SKM-1 (cell line): ENCODE results near the gene CHTF8.

ENCODE experiments used
- DNase-seq: peaks from one replicate; lab custom pipeline; 2025; ENCODE audit not compliant: unreplicated experiment; lab: John Stamatoyannopoulos, UW

Gene CHTF8

DNA sequence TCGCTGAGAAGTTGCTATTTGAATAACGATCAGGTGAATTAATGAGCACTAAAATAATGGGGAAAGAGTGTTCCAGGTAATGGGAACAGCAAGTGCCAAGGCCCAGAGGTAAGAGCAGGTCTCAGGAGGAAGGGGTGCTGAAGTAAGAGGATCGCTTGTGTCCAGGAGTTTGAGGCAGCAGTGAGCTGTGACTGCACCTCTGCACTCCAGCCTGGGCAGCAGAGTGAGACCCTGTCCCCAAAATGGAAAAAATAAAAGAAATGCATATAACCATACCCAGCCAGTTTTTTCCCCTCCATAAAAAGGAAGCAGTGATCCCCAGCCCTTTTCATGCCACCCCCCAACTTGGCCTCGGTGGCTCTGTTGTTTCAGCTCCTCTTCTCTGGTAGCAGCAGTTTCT lies 43.7 kb downstream of the CHTF8 start:
- no peak for DNase-seq

DNA sequence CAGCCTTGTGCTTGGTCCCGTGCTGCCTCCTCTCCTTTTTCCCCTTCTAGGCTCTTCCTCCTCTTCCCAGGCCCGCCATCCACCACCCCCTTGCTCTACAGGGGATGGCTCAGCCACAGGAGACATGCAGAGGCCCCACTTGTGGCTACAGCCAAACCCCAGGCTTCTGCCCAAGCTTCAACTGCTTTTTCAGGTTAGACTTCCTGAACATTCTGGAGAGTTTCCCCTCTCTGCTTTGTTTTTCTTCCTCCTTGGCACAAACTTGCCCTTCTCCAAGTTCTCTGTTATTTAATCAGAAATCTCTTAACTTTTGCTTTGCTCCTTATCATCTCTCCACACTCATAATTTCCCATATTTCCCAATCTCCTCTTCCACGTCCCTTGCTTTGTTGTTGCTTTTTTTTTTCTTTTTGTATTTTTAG lies 45.2 kb downstream of the CHTF8 start:
- DNase-seq: no peak

DNA sequence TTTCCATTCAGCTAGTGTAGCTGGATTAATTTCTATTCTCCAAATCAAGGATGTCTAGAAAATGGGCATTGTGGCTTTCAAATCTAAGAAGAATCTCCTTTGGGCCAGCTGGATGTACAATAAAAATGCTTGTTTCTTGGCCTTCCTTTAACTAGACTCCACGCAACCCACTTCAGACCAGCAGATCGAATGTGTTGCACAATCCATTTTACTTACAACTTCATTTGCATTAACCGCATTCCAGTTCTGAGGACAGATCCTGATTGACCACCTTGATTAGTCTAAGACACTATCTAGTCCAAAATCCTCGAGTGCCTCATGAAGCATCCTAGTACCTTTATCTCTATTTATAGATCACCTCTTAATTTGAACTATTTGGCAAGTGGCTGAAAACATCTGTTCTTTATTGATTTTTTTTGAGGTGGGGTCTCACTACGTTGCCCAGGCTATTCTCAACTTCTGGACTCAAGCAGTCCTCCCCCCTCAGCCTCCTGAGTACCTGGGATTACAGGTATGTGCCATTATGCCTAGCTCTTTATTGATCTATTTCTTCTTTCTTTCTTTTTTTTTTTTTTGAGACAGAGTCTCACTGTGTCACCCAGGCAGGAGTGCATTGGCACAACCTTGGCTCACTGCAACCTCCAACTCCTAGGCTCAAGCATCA lies 47.2 kb downstream of the CHTF8 start:
- DNase-seq: no peak

DNA sequence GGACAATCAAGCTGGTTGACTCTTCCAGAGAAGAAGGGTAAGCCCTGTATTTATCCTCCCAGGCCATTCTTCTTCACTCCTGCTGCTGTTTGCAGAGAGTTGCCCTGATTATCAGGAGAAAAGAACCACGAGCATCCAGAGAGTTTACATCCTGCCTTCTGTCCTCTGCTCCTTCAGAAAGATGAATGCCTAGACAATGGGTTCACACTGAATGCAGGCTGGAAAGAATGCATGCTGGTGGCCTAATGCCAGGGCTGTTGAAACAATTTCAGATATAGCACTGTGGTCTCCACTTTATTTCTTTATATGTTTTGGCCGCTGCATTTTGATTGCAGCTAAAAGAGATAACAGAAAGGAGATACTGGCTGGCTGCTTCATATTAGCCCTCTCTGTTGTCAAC lies 48.1 kb downstream of the CHTF8 start:
- DNase-seq: no peak

DNA sequence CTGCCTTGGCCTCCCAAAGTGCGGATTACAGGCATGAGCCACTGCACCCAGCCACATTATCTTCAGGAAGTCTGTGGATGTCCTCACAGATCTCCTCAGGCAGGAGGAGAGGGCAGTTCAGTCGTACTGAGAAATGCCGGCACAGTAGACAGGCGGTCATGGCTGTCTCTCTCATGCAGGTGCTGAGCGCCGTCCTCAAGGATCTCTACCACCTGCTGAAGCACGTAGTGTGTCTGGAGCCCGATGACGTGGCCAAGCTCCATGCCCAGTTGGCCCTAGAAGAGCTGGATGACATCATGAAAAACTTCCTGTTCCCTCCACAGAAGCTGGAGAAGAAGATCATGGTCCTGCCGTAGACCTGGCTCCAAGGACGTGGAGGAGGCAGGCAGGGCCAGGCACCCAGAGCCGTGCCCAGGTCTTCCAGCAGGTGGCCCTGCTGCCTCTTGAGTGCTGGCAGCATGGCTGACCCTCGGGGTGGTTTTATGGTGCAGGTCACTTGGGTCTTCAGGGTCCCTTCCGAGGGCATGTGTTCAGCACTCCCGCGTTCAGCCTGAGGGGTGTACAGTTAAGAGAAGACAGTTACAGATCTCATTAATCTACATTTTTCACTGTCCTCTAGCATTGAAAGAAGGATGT lies 49.0 kb downstream of the CHTF8 start:
- DNase-seq: no peak

DNA sequence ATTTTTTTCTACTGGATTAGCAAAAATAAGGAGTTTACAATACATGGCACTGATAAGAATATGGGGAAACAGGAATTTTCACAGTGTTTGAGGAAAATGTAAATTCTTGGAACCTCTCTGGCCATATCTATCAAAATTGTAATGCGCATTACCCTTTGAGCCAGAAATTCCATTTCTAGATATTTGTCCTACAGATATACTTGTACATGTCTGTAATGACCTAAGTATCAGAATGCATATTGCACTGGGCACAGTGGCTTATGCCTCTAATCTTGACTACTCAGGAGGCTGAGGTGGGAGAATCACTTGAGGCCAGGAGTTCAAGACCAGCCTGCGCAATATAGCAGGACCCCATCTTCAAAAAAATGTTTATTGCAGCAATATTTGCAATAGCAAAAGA lies 52.7 kb downstream of the CHTF8 start:
- DNase-seq: no peak

DNA sequence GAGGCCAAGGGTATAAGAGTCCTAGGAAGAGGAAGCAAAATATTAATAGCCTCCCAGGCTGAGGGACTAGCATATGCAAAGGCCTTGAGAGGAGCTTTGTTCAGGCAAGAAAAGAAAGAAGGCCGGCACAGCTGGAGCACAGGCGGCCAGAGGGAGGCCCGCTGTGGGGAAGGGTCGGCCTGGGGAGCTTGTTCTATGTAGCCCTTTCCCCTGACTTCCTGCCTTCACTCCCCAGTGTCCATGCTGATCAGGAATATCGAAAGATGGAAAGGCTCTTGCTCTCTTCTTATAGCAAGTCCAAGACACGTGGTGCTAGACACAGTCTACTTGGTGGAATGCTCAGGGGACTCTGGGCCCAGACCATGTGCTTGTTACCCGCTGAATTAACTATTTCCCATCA lies 54.3 kb downstream of the CHTF8 start:
- no peak for DNase-seq

DNA sequence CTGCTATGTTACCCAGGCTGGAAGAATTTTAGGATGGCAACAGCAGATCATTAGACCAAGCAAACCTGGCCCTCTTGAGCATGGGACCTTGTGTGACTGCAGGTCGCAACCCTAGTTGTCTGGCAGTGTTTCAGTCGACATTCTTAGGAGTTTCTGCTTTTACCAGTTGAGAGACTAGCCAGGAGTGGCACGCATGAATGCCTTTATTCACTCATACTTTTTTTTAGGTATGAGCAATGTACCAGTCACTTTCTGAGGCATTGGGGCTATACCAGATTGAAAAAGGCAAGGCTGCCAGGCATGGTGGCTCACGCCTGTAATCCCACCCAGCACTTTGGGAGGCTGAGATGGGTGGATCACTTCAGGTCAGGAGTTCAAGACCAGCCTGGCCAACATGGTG lies 55.1 kb downstream of the CHTF8 start:
- no peak for DNase-seq

DNA sequence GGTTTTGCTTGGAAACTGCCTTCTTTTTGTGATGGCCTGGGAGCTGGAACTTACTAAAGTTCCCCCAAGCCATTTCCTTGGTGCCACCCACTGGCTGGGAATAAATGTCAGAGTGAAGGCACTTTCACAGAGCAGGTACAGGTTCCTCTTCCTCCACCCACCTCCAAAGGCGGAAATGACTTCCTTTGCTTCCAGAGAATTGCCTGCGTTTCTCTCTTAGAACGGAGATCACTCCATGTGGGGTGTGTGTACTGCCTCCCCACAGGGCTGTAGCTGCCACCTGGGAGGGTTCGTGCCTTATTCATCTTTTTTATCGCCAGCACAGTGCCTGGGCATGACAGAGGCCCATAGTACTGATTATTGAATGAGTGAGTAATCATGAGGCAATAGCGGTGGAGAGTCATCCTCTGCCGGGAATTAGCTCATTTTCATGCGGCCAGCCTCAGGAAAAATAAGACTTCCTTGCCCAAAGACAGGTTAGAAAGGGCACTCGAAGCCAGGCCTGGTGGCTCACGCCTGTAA lies 59.1 kb downstream of the CHTF8 start:
- DNase-seq: no peak

DNA sequence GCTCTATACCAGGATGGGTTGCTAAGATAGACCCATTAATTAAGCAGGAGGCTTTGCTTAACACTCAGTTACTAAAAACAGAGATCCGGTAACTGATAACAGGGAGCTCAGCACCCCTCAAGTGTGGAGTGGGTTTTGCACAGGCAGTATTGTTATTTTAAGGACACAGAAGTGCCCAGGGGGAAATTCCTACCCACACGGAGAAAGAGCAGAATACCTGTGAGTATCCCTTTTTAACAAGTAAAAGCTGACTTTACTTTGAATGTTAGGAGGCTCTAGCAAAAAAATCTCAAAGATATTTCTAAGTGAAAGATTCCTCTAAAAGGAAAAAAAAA lies 59.8 kb downstream of the CHTF8 start:
- no peak for DNase-seq

DNA sequence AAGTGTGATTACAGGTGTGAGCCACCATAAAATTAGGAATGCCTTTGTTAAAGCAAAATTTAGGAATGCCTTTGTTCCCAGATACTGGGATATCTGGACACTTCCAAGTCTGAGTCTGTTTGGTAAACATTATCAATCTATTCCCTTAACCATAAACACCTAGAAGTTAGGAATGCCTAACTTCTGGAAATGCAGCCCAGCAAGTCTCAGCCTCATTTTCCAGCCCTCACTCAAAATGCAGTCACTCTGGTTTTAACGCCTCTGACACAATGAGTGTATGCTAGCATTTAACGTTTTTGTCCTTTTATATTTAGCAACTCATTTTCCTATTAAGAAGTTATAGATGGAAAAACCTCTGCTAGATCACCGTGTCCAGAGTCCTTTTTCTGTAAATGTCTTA lies 61.4 kb downstream of the CHTF8 start:
- no peak for DNase-seq

DNA sequence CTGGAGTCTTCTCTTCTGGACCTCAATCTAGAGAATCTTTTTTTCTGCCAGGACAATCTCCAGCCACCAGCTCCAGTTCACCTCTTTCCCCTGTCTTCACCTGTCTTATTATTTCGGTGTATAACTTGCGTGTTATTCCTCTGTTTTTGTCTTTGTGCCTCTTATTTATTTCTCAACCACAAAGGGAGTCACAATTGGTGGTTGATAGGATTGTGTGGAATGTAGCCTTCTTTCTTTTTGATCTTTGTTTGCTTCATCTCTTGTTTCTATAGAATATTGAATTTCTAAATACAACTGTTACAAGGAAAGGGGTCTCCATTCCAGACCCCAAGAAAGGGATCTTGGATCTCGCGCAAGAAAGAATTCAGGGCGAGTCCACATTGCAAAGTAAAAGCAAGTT lies 62.9 kb downstream of the CHTF8 start:
- no peak for DNase-seq
